IPS DF 4.7 (cell line): ENCODE results near the gene LRP2BP.
"Not testable (repeated sequence)": the region's sequence is repeated elsewhere in the genome, so short reads cannot be mapped to it uniquely, and the experiment has no call there.

Source experiments
- DNase-seq: peaks from one replicate; pipeline ENCODE4 v3.0.0-alpha.2; 2013; ENCODE audit warnings: low spot score; ENCODE audit errors: extremely low read depth

The LRP2BP gene

DNA sequence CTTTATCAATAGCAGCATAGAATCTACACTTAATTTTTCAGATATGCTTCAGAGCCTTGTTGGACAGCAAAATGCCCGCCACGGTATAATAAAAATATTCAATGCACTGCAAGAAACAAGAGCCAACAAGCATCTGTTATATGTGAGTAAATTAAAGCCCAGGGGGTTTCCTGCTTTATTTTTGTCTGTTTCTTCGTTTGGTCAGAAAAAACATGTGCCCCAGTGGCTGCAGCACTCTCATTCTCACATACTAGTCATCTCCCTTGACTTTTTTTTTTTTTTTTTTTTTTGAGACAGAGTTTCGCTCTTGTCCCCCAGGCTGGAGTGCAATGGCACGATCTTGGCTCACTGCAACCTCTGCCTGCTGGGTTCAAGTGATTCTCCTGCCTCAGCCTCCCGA lies 33.2 kb downstream of the LRP2BP start:
- DNase-seq, result not testable (repeated sequence)

DNA sequence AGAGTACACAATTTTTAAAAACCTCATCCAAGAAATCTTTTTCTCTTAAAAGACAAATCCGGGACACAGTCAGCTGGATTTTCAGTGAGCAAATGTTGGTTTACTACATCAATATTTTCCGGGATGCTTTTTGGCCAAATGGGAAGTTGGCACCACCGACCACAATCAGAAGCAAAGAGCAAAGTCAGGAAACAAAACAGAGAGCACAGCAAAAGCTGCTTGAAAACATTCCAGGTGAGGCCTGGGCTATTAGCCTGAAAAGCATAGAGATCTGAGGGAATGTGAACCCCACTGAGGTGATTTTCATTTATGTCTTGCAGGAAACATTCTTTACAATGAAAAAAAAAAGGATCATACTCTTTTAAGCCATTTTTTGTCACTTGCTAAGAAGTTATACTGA lies 33.9 kb downstream of the LRP2BP start:
- DNase-seq, result no peak

DNA sequence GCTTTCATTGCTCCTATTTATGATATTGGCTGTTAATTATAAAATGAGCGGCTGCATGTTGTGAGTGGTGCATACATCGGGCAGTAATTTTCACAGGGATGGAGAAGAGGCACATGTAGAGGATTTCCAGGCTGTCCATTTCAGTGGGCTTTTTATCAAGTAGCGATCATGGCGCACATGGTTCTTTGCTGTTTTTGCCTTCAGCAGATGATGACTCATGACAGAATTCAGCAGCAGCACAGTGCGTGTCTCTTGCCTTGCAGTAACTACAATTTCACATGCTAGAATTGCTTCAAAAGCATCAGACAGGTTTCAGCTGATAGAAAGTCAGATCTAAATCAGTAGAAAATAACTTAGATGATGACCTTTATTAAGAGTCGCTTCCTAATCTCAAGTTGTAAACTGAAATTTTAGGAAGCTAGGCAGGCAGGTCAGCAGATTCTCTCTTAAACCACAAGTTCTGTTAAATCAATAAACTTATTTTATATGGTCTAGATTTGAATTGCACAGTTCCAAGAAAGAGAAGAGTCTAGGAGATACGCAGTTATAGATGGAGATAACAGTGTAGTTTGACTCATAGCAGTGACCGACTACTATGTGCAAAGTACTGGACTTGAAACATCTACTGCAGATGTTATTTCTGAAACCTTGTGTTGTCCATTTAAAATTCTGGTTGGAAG lies 35.8 kb downstream of the LRP2BP start:
- no peak for DNase-seq

DNA sequence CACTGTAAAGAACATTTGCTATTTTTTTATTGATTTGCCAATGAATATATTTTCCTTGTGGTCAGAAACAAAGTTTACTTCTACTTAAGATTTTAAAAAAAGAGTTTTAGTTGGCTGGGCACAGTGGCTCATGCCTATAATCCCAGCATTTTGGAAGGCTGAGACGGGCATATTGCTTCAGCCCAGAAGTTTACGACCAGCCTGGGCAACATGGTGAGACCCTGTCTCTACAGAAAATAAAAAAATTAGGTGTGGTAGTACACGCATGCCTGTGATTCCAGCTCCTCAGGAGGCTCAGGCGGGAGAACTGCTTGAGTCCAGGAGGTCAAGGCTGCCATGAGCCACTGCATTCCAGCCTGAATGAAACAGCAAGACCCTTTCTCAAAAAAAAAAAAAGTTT lies 36.8 kb downstream of the LRP2BP start:
- no peak for DNase-seq

DNA sequence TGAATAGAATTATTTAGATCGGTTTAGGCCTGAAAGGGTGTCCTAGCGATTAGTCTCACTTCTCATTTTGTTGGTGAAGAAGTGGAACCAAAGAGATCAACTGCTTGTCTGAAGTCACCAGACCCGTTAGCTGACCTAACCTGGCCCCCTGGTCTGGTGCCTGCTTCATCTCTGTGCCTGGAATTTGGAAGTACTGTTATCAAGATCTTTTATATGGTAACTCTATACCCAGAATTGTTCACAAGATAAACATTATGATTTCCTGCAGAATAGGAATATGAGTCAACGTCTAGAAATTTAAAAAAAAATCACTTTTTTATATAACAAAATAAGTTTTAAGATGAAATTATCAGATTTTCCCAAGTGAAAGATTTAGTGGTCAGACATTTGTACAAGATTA lies 37.2 kb downstream of the LRP2BP start:
- DNase-seq, result no peak

DNA sequence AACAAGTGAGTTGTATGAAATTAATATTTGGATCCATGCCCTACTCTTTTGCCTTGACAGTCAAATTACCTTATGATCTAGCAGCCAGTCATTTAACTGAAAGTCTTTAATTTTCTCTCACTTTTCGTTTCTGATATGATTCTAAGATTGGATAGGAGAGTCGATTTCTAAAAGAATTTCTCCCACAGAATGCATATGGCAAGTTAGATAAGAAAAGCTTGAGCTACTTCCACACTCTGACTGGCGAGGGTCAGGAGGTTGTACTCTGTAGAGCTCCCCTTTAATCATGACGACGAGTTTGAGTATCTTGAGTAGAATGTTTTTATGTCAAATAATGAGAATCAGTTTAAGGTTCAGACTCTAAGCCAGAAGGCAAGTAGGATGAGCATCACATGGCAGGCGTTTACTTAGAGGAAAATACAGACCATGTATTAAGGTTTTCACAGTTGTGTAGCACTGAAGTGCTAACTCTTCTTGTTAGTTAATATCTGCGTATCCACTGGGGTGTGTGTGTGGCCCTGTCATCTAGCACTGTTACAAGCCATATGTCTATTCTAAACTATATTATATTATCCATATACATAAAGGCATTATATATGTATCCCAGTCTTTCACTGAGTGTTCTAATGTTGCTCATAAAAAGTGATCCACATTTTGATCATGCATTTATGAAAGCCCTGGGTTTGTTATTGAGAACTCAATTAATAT lies 37.8 kb downstream of the LRP2BP start:
- no peak for DNase-seq

DNA sequence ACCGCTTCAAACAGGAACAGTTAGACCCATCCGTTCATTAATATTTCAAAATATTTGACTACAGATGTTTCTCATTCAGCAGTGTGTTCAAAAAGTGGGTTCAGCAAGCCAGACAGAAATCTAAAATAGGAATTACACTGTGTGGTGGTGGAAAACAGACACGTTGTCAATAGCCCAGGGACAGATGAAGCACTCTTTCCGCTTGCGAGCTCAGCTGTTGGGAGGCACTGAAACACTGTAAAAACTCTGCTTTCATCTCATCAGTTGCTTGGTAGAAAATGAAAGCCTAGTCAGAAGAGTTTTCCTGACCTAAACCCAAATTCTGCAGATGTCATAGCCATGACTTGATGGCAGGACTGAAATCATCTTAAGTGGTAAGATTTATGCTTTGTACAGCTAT lies 38.5 kb downstream of the LRP2BP start:
- no peak for DNase-seq

DNA sequence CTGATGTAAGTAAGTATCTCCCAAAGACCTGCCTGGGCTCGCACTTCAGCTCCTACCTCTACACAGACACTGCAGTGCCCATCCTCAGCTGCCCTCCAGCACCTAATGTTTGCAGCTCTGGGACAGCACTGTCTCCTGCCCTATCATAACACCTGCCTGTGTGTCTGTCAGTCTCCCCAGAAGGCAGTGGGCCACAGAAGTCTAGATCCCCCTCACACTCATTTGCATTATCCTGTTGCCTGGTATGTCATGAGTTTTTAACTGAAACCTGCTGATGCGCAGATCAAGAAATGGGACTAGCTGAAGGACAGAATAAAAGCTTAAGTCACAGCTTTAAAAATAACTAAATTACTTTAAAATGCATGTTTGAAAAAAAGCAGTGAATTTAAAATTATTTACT lies 43.0 kb downstream of the LRP2BP start:
- DNase-seq, result no peak

DNA sequence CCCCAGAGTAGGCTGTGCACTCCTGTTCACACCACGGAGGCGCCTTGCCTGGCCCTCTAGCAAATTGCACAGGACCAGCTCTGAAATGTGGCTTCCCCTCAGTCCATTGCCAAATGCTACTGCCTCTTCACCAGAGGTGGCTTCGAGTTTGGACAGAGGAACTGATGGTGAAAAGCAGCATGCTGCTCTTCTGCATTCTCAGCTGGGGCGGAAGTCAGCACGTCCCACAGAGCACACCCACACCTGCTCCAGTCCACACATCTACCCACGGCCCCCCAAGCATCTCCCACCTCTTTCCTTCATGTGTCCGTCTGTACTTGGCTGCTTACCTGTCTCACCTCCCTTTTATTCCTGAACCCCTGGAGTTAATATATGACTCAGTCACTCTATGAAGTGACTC lies 43.5 kb downstream of the LRP2BP start:
- DNase-seq, result no peak

DNA sequence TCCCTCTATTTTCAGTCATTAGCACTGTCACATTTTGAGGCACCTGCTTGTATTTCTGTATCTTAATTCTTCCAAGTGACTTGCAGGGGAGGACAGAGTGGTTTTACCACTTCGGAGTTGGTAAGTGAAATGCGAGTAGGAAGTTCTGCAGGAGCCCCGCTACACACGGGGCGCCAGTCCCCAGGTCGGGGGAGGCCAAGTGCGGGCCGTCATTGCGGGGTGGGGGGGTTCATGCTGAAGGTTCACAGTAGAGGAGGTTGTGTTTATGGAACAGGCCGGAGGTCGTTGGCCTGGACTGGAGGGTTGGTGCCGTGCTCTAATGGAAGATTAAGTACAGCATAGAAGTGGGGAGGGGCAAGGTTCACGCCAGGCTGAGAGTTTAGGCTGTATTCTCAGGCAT lies 44.0 kb downstream of the LRP2BP start:
- DNase-seq, result no peak

DNA sequence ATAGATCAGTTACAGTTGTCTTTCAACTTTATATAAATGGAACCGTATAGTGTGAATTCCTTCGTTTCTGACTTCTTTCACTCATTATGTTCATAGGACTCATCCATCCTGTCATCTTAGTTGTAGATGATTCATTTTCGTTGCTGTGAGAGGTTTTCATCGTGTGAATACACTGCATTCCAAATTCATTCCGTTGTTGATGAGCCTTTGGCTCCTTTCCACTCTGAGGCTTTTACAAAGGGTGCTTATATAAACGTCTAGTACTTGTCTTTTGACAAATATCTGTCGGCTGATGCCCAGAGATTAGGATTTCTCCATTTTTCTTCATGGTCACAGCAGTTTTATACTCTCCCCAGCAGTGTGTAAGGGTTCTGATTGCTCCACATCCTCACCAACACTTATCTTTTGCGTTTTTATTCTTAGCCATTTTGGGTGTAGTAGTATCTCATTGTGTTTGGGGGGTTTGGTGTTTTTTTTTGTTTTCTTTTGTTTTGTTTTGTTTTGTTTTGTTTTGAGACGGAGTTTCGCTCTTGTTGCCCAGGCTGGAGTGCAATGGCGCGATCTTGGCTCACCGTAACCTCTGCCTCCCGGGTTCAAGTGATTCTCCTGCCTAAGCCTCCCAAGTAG lies 48.6 kb downstream of the LRP2BP start:
- DNase-seq, result no peak

DNA sequence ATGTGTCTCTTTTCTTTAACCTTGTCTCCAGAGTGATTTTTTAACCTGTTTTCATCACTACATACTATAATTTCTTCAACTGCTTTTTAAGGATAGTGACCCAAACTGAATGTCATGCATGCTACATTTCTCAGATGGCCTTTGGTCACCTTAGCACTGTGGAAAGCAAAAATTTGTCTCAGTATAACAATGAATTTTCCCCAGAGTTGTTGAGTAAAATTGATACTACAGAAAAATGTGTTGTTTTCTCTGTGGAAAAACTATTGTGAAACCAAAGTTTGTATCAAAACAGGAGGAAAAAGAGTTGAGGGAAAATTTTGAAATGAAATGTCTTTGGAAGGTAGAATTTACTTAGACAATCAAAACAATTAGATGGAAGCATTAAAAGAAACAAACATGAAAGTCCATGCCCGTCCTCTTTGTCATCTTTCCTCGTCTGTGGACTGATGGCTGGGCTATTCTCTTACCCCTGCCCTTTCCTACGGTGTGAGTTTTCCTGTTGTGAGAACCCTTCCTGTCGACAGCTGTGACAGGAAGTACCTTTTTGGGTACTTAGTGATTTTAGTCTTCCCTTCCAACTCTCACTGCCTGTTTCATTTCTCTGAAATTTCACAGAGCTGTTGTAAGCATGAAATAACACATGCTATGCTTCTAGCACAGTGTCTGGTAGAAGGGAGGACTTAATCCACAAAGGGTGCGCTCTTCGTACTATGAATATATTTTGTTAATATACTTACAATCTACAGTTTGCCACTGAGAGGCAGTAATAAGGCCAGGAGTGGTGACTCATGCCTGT lies 50.8 kb downstream of the LRP2BP start:
- DNase-seq, result no peak

DNA sequence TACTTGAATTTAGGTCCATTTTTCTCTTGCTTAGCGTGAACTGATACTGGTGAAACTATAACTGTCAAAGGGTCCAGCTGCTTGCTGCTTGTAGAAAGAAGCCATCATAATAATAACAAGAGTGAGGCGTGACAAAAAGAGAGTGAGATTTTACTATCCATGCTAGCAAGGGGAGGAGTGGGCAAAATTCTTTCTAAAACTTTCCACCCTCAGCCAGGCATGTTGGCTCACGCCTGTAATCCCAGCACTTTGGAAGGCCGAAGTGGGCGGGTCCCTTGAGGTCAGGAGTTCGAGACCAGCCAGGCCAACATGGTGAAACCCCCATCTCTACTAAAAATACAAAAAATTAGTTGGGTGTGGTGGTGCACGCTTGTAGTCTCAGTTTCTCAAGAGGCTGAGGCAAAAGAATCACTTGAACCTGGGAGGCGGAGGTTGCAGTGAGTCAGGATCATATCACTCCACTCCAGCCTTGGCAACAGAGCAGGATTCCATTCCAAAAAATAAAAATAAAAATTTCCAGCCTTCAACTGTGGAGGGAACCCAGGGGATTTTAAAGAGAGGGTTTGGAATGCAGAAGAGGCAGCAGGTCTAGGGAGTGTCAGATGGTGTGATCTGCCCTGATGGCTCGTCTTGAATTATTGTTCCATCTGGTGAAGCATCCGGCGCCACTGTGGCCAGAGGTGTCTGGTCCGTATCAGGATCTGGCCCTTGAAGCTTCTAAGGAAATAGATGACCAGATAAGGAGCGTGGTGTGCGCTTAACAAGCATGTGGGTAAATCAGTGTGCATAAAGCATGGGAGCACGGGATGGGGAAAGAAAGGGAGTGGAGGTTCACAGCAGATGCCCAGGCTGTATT lies 51.8 kb downstream of the LRP2BP start:
- no peak for DNase-seq

DNA sequence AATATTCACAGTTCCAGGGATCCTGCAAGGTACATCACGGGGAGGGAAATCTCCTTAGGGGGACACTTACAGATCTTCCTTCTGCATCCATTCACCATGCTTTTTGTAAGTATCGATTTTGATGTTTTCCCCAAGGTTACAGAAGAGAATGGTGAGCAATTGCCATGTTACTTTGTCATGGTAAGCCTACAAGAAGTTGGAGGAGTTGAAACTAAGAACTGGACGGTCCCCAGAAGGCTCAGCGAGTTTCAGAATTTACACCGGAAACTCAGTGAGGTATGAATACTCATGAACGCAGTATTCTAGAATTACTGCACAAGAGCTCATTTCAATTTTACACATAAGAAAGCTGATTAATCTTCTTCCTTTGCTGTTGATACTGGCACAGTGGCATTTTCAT lies 53.9 kb downstream of the LRP2BP start:
- DNase-seq, result no peak

DNA sequence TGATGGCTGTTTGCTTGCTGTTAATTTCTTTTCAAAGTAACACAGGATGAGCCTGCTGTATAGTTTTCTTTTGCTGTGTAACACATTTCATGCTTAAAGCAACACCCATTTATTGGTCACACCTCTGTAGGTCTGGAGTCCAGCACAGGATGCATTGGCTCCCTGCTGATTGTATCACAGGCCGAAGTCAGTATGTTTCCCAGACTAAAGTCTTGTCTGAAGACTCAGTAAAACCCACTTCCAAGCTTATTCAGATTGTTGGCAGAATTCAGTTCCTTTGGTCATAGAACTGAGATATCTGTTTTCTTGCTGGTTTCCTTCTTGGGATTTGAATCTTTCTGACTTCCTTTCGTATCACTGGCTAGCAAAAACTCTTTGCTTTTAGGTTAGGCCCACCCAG lies 54.3 kb downstream of the LRP2BP start:
- no peak for DNase-seq

DNA sequence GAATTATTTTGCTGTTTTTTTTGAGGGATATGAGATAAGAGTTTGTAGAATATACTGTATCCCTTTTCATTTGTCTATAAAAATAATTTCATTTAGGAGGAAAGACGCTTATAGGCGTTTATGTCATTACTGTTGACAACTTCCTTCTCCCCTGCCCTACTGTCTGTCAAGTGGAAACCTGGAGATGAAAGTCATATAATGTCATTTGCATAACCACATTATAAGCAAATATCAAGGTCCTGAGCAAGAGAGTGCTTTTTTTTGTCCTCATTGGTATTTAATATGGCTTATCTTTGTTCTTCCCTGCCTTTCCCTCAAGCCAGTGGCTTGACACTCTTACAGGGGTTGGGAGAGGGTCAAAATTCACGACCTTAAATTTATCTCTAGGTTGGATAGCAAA lies 55.8 kb downstream of the LRP2BP start:
- no peak for DNase-seq

DNA sequence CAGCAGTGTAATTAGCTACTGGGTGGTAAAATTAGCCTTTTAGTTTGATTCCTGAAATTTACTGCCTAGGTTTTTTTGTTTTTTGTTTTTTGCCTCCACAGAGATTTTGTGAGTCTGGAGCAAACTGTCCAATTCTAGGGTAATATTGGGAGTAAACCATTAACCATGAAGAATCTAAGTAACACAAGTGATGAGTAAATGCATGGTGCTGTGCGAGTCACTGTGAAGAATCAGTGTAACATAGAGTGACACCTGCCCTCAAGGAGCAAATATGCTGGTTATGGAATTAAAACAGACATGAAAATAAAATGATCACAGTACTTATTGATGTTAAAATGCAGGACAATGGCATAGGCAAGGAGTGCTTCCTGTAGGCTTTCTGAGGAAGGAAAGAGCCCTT lies 60.1 kb downstream of the LRP2BP start:
- no peak for DNase-seq

DNA sequence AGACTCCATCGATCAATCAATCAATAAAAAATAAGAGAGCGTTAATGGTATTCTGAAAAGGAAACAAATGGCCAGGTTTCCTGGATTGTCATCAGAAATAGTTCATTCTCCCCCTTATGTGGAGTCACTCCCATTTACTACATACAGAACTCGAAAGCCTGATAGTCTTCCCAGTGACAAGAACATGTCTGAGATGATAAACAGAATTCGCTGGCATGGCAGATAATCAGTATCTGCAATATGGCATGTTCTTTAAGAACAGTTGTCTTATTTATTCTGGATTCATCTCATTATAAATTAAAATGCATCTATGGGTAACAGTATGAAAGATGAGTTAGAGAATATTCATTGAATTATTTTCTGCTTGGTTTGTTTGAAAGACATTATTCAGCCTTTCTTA lies 61.4 kb downstream of the LRP2BP start:
- DNase-seq, result no peak

DNA sequence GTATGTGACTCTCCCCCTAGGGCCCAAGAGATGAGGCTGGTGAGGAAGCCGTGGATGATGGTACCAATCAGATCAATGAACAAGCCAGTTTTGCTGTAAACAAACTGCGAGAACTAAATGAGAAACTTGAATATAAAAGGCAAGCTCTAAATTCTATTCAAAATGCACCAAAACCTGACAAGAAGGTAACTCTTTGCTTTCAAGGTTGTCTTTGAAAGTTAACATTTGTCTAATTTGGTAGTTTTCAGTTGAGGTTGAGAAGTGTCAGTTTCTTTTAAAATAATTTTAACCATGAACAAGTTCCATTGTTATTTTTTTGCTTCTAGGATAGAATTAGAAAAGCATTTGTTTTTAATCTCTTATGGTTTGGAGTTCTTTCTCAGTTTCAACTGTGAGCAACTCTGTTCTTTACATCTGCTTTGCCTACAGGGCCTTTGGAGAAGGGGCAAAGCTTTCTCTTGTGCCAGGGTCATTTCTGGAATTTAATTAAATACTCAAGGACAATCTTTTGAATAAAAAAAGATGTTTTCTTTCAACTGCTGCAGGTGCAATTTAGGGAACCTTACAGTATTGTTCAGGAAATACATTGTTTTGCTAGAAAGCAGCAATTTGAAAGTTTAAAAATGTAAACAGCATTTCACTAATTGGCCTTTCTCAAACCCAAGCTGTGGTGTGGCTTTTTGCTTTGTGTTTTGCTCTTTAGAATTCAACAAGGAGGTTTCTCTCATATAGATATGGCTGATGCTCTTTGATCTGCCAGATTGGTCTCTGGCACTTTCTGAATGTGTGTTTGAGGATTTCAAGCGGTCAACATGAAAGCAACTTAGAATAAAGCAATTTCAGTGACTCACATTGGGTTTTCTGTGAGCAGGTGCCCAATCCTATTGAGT lies 62.9 kb downstream of the LRP2BP start:
- DNase-seq, result no peak

DNA sequence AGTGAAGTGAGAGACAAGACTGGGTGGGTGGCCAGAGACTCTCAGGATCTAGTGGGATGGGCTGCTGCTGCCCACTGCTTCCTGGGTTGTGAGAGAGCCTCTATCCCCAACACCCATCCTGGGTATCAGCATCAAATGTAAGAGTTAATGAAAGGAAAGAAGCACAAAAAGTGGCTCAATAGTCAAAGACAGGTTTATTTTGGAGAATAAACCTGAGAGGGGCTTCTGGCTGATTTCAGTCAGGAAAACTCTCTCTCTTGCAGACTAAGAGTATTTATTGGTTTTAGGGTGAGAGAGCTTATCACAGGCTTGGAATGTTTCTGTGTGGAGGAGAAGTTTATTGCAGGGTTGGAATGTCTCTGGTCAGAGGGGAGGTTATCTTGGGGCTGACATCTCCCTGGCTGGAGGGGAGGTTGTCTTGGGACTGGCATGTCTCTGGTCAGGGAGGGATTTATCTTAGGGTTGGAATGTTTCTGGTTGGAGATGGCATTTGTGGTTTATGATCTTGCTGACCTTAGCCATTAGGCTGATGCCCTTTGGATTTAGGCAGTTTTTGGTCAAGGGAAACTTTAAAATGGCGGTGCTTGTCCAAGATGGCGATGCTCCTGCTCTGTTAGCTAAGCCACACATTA lies 65.7 kb downstream of the LRP2BP start:
- DNase-seq, result not testable (repeated sequence)
